GOT3 (cell line): ENCODE results near the gene CCDC47.
"Not testable (repeated sequence)": the region's sequence is repeated elsewhere in the genome, so short reads cannot be mapped to it uniquely, and the experiment has no call there.

ENCODE experiments used
- DNase-seq: peaks from one replicate; lab custom pipeline; 2025; ENCODE audit warnings: mixed read lengths; lab: John Stamatoyannopoulos, UW

The CCDC47 gene

GRCh38 chr17:63722403-63722802 lies 51.0 kb downstream of the CCDC47 start:
- DNase-seq, result no peak

GRCh38 chr17:63720194-63720593 lies 53.2 kb downstream of the CCDC47 start:
- DNase-seq, result not testable (repeated sequence)

GRCh38 chr17:63718988-63719387 lies 54.4 kb downstream of the CCDC47 start:
- no peak for DNase-seq

- no peak for DNase-seq
Measured at GRCh38 chr17:63716426-63716825, 57.0 kb downstream of the CCDC47 start.

GRCh38 chr17:63714550-63715277 lies 58.7 kb downstream of the CCDC47 start:
- no peak for DNase-seq

- no peak for DNase-seq
Measured at GRCh38 chr17:63709110-63709509, 64.3 kb downstream of the CCDC47 start.

GRCh38 chr17:63707151-63707550 lies 66.2 kb downstream of the CCDC47 start:
- no peak for DNase-seq

- no peak for DNase-seq
Measured at GRCh38 chr17:63706336-63707082, 66.9 kb downstream of the CCDC47 start.

GRCh38 chr17:63705657-63706056 lies 67.7 kb downstream of the CCDC47 start:
- no peak for DNase-seq

GRCh38 chr17:63704836-63705235 lies 68.6 kb downstream of the CCDC47 start:
- no peak for DNase-seq

GRCh38 chr17:63704259-63704576 lies 69.2 kb downstream of the CCDC47 start:
- no peak for DNase-seq

GRCh38 chr17:63703556-63704258 lies 69.7 kb downstream of the CCDC47 start:
- no peak for DNase-seq

GRCh38 chr17:63703029-63703428 lies 70.4 kb downstream of the CCDC47 start:
- DNase-seq, result no peak

GRCh38 chr17:63702721-63703015 lies 70.7 kb downstream of the CCDC47 start:
- DNase-seq, result no peak

- DNase-seq, result no peak
Measured at GRCh38 chr17:63701868-63702720, 71.3 kb downstream of the CCDC47 start.

GRCh38 chr17:63701456-63701820 lies 72.0 kb downstream of the CCDC47 start:
- no peak for DNase-seq

- no peak for DNase-seq
Measured at GRCh38 chr17:63700528-63701455, 72.6 kb downstream of the CCDC47 start.

- no peak for DNase-seq
Measured at GRCh38 chr17:63699638-63700527, 73.5 kb downstream of the CCDC47 start, which contains the start of gene LIMD2. Gene LIMD2, minus strand, starts transcription at chr17:63700125. Its CDS starts 827 bp downstream, at chr17:63699298.

- DNase-seq, result no peak
Measured at GRCh38 chr17:63698886-63699637, 74.3 kb downstream of the CCDC47 start.
